HCT116 (cell line): ENCODE data around the gene CACNG6. TPM values are rescaled to one million over a fixed set of nuclear protein-coding genes. Genes with fewer than 3 reads are reported as not detected.

ENCODE experiments used
- ATAC-seq: fragments of 200-7000 bp; cut with Tn5 transposase; 2 replicates; pipeline ENCODE4 v1.9.1; 2020; ENCODE audit warnings: mild to moderate bottlenecking, moderate library complexity
- BruUV-seq: library from RNA; stranded (reverse); fragments of 400-500 nt; replicated peaks from 2 replicates; lab custom pipeline; 2021; lab: Mats Ljungman, UMichigan
- CTCF ChIA-PET: fragments of 300-600 bp; sonication (Branson Sonifier 250); formaldehyde crosslinking; loops from one replicate; lab custom pipeline; 2021; ENCODE audit warnings: antibody characterized with exemption; lab: Charles Lee
- POLR2A ChIA-PET: fragments of 300-600, 350-600 bp; sonication (Branson Sonifier 250); formaldehyde crosslinking; loops from one replicate; lab custom pipeline; 2021; ENCODE audit warnings: antibody characterized with exemption; lab: Charles Lee
- RAD21 ChIA-PET, 2 experiments: fragments of 300-600 bp; sonication (Branson Sonifier 250); formaldehyde crosslinking; loops; one replicate each; lab custom pipeline; 2023; ENCODE audit warnings: low total read pairs in 2 of 2; ENCODE audit not compliant: uncharacterized antibody in 2 of 2, unreplicated experiment in 2 of 2, low non-redundant PET in 1 of 2; lab: Charles Lee
- DNase-seq: peaks from one replicate; pipeline ENCODE4 v3.0.0-alpha.2; 2010; ENCODE audit warnings: low read depth, low spot score
- H2AFZ ChIP-seq: fragments of 200-600 bp; shearing (Covaris generic), sonication (generic); 2 replicates; pipeline ENCODE4 v1.6.1; 2017; ENCODE audit warnings: low read depth, mixed run types, mixed read lengths, antibody characterized with exemption, low read length; ENCODE audit not compliant: poor library complexity, severe bottlenecking
- H3K27ac ChIP-seq: 2 replicates; pipeline ENCODE4 v1.5.1; 2012; ENCODE audit warnings: low read depth, low read length
- H3K27me3 ChIP-seq: fragments of 200-600 bp; sonication (generic); 2 replicates; pipeline ENCODE4 v1.6.1; 2016; ENCODE audit warnings: mixed run types, low read length, mixed read lengths; ENCODE audit not compliant: insufficient read depth
- H3K36me3 ChIP-seq, 2 experiments: fragments of 200-500 bp in 1 of 2; fragments of 200-600 bp in 1 of 2; sonication (Bioruptor generic) in 1 of 2; sonication (generic) in 1 of 2; 2 replicates each; pipeline versions ENCODE4 v1.5.1 to v1.6.1; 2014 to 2016; ENCODE audit warnings: low read length in 2 of 2, inconsistent platforms in 1 of 2, mixed read lengths in 1 of 2, mixed run types in 1 of 2; ENCODE audit not compliant: insufficient read depth in 2 of 2, control insufficient read depth in 1 of 2
- H3K4me1 ChIP-seq, 2 experiments: fragments of 200-600 bp in 1 of 2; sonication (generic) in 1 of 2; 2 replicates each; pipeline versions ENCODE4 v1.5.1 to v1.6.1; 2012 to 2017; ENCODE audit warnings: low read length in 2 of 2, inconsistent platforms in 1 of 2, mild to moderate bottlenecking in 1 of 2, mixed read lengths in 1 of 2, mixed run types in 1 of 2, moderate library complexity in 1 of 2; ENCODE audit not compliant: insufficient read depth in 2 of 2, control insufficient read depth in 1 of 2
- H3K4me2 ChIP-seq: fragments of 200-600 bp; sonication (generic); 2 replicates; pipeline ENCODE4 v1.6.1; 2017; ENCODE audit warnings: mixed run types, low read length, mixed read lengths
- H3K4me3 ChIP-seq, 2 experiments: fragments of 200-600 bp in 1 of 2; sonication (generic) in 1 of 2; replicated peaks in 1 of 2; 2 replicates each; pipeline ENCODE4 v1.5.1; 2011 to 2016; ENCODE audit warnings: low read length in 2 of 2, control low read depth in 1 of 2, low read depth in 1 of 2, mild to moderate bottlenecking in 1 of 2, mixed read lengths in 1 of 2, mixed run types in 1 of 2
- H3K79me2 ChIP-seq: fragments of 200-600 bp; sonication (generic); 2 replicates; pipeline ENCODE4 v1.6.1; 2017; ENCODE audit warnings: mild to moderate bottlenecking, mixed run types, low read length, moderate library complexity, mixed read lengths; ENCODE audit not compliant: insufficient read depth
- H3K9ac ChIP-seq: fragments of 200-600 bp; sonication (generic); 2 replicates; pipeline ENCODE4 v1.6.1; 2016; ENCODE audit warnings: low read length, mixed read lengths
- H3K9me2 ChIP-seq: fragments of 200-600 bp; sonication (generic), shearing (Covaris generic); 2 replicates; pipeline ENCODE4 v1.6.1; 2017; ENCODE audit warnings: mixed run types, mild to moderate bottlenecking, moderate library complexity; ENCODE audit not compliant: insufficient read depth
- H3K9me3 ChIP-seq, 2 experiments: fragments of 200-500 bp in 1 of 2; fragments of 200-600 bp in 1 of 2; sonication (Bioruptor generic) in 1 of 2; sonication (generic) in 1 of 2; 2 replicates each; pipeline ENCODE4 v1.6.1; 2014 to 2017; ENCODE audit warnings: low read length in 2 of 2, mixed read lengths in 2 of 2, inconsistent platforms in 1 of 2, low read depth in 1 of 2, mild to moderate bottlenecking in 1 of 2, mixed run types in 1 of 2, moderate library complexity in 1 of 2; ENCODE audit not compliant: control insufficient read depth in 1 of 2, insufficient read depth in 1 of 2
- H4K20me1 ChIP-seq: fragments of 200-600 bp; sonication (generic), shearing (Covaris generic); 2 replicates; pipeline ENCODE4 v1.6.1; 2017; ENCODE audit warnings: mixed run types, mild to moderate bottlenecking, moderate library complexity; ENCODE audit not compliant: insufficient read depth
- ATF3 ChIP-seq: IDR thresholded peaks from 2 replicates; pipeline ENCODE4 v1.6.1; 2012
- CEBPB ChIP-seq: IDR thresholded peaks from 2 replicates; pipeline ENCODE4 v1.6.1; 2012; ENCODE audit warnings: low read depth
- ELF1 ChIP-seq: IDR thresholded peaks from 2 replicates; pipeline ENCODE4 v1.6.1; 2012; ENCODE audit warnings: low read depth, borderline replicate concordance
- EZH2phosphoT487 ChIP-seq: fragments of 200-600 bp; IDR thresholded peaks from 2 replicates; pipeline ENCODE4 v1.6.1; 2018; ENCODE audit warnings: antibody characterized with exemption, borderline replicate concordance
- FOSL1 ChIP-seq: IDR thresholded peaks from 2 replicates; pipeline ENCODE4 v1.6.1; 2012; ENCODE audit warnings: low read depth
- JUND ChIP-seq: IDR thresholded peaks from 2 replicates; pipeline ENCODE4 v1.6.1; 2012
- MAX ChIP-seq: IDR thresholded peaks from 2 replicates; pipeline ENCODE4 v1.6.1; 2012
- POLR2A ChIP-seq: IDR thresholded peaks from 2 replicates; pipeline ENCODE4 v1.7.0; 2011; ENCODE audit warnings: borderline replicate concordance; ENCODE audit not compliant: insufficient read depth, insufficient read length; ENCODE audit errors: extremely low read depth
- POLR2AphosphoS5 ChIP-seq: IDR thresholded peaks from 2 replicates; pipeline ENCODE4 v1.6.1; 2011; ENCODE audit warnings: mild to moderate bottlenecking, low read depth, low read length, moderate library complexity
- RAD21 ChIP-seq: IDR thresholded peaks from 2 replicates; pipeline ENCODE4 v1.6.1; 2012; ENCODE audit warnings: low read depth, mild to moderate bottlenecking
- REST ChIP-seq: IDR thresholded peaks from 2 replicates; pipeline ENCODE4 v1.6.1; 2012; ENCODE audit warnings: low read depth
- SIN3A ChIP-seq: IDR thresholded peaks from 2 replicates; pipeline ENCODE4 v1.6.1; 2012; ENCODE audit warnings: low read depth
- SP1 ChIP-seq: IDR thresholded peaks from 2 replicates; pipeline ENCODE4 v1.6.1; 2012; ENCODE audit warnings: low read depth
- SRF ChIP-seq: IDR thresholded peaks from 2 replicates; pipeline ENCODE4 v1.6.1; 2012; ENCODE audit warnings: low read depth
- YY1 ChIP-seq: IDR thresholded peaks from 2 replicates; pipeline ENCODE4 v1.6.1; 2011; ENCODE audit warnings: low read length, low read depth, moderate library complexity, mild to moderate bottlenecking; ENCODE audit not compliant: insufficient replicate concordance; ENCODE audit errors: extremely low read depth
- ZFX ChIP-seq: fragments of 450-650 bp; IDR thresholded peaks from 2 replicates; pipeline ENCODE4 v1.6.1; 2017
- ZNF274 ChIP-seq: fragments of 200-500 bp; sonication (Bioruptor generic); IDR thresholded peaks from 2 replicates; pipeline ENCODE4 v1.6.1; 2014; ENCODE audit warnings: mild to moderate bottlenecking, low read depth, low read length, inconsistent platforms
- intact Hi-C: fragments of 100-400 bp; cut with micrococcal nuclease; formaldehyde crosslinking; loops from 2 replicates; pipeline ENCODE4 v1.10.0; 2022
- total RNA-seq: library from RNA; stranded (reverse); gene quantifications from one replicate; pipeline ENCODE4 v1.2.1, GENCODE V29; 2021; ENCODE audit not compliant: unreplicated experiment
- TF ChIP-seq, protein P1 (sequence below): IDR thresholded peaks from 2 replicates; pipeline ENCODE4 v1.6.1; 2011; ENCODE audit warnings: mild to moderate bottlenecking, low read length, moderate library complexity; ENCODE audit not compliant: insufficient replicate concordance; ENCODE audit errors: extremely low read depth

The CACNG6 gene
- total RNA-seq, 1 experiment from 2014 or later: 0.15 TPM

GRCh38 chr19:53965091-53965490, 26.3 kb upstream of the CACNG6 start:
- ATAC-seq (no peak), DNase-seq (no peak)
- H2AFZ ChIP-seq: no peak overlapping the region
- H3K27ac ChIP-seq: no peak overlapping the region
- POLR2A ChIA-PET: no interaction called here
- no peak overlapping the region for H3K4me2 ChIP-seq
- BruUV-seq: no TSS peak
- peaks cover 3% of the 10 kb centered on the region; the same call in 1 of the 2 replicates for H3K27me3 ChIP-seq
- no peaks in the 10 kb centered on the region for H3K79me2 ChIP-seq
- TF ChIP-seq SP1 (no peak), JUND (no peak), EZH2phosphoT487 (no peak), ZFX (no peak), SIN3A (no peak), POLR2A (no peak), CEBPB (no peak), ATF3 (no peak), MAX (no peak), YY1 (no peak), ELF1 (no peak), POLR2AphosphoS5 (no peak), REST (no peak), SRF (no peak), ZNF274 (no peak), FOSL1 (no peak), RAD21 (no peak)
- TF ChIP-seq, protein P1, sequence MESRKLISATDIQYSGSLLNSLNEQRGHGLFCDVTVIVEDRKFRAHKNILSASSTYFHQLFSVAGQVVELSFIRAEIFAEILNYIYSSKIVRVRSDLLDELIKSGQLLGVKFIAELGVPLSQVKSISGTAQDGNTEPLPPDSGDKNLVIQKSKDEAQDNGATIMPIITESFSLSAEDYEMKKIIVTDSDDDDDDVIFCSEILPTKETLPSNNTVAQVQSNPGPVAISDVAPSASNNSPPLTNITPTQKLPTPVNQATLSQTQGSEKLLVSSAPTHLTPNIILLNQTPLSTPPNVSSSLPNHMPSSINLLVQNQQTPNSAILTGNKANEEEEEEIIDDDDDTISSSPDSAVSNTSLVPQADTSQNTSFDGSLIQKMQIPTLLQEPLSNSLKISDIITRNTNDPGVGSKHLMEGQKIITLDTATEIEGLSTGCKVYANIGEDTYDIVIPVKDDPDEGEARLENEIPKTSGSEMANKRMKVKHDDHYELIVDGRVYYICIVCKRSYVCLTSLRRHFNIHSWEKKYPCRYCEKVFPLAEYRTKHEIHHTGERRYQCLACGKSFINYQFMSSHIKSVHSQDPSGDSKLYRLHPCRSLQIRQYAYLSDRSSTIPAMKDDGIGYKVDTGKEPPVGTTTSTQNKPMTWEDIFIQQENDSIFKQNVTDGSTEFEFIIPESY: no peak
- TF ChIP-seq, all 23 proteins: peak for 0
- H3K9me3 ChIP-seq: no peaks in the 10 kb centered on the region
- H3K36me3 ChIP-seq: no peaks in the 10 kb centered on the region
- RAD21 ChIA-PET: no interaction called here
- no peaks in the 10 kb centered on the region for H4K20me1 ChIP-seq
- no peaks in the 10 kb centered on the region for H3K4me1 ChIP-seq
- H3K9ac ChIP-seq: no peak overlapping the region
- H3K9me2 ChIP-seq: no peaks in the 10 kb centered on the region
- CTCF ChIA-PET: no interaction called here
- intact Hi-C loops: no loop called here
- H3K4me3 ChIP-seq: no peak overlapping the region
